ENCODE measurements around the gene ZDHHC12.
"Not testable (repeated sequence)": the region's sequence is repeated elsewhere in the genome, so short reads cannot be mapped to it uniquely, and the experiment has no call there.

Gene ZDHHC12

DNA sequence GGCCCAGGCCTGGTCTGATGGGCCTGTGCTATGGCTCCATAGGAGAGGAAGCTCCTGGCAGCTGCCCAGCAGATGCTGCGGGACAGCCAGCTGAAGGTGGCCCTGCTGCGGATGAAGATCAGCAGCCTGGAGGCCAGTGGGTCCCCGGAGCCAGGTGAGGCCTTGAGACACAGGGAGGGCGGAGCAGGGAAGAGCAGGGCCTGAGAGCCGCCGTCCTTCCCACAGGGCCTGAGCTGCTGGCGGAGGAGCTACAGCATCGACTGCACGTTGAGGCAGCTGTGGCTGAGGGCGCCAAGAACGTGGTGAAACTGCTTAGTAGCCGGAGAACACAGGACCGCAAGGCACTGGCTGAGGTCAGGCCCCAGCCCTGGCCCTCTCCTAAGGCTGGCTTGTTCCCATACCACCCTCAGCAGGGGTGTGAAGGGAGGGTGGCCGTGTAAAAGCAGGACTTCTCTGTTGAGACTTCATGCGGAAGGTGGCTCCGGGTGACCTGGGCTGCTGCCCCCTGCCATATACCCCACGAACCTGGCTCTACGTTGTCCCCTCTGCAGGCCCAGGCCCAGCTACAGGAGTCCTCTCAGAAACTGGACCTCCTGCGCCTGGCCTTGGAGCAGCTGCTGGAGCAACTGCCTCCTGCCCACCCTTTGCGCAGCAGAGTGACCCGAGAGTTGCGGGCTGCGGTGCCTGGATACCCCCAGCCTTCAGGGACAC lies 17.1 kb downstream of the ZDHHC12 start:
- no peak for DNase-seq

DNA sequence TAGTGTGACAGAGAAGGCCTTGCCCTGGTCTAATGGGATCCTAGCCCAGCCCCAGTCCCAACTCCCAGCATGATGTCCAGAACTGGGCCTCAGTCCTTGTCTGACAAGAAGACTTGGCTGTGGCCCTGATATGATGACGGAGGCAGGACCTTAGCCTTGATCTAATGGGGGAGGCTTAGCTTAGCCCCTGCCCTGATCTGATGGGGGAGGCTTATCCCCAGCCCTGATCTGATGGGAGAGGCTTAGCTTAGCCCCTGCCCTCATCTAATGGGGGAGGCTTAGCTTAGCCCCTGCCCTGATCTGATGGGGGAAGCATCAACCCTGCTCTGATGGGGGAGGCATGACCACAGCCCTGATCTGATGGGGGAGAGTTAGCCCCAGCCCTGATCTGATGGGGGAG lies 17.9 kb downstream of the ZDHHC12 start:
- no peak for DNase-seq

DNA sequence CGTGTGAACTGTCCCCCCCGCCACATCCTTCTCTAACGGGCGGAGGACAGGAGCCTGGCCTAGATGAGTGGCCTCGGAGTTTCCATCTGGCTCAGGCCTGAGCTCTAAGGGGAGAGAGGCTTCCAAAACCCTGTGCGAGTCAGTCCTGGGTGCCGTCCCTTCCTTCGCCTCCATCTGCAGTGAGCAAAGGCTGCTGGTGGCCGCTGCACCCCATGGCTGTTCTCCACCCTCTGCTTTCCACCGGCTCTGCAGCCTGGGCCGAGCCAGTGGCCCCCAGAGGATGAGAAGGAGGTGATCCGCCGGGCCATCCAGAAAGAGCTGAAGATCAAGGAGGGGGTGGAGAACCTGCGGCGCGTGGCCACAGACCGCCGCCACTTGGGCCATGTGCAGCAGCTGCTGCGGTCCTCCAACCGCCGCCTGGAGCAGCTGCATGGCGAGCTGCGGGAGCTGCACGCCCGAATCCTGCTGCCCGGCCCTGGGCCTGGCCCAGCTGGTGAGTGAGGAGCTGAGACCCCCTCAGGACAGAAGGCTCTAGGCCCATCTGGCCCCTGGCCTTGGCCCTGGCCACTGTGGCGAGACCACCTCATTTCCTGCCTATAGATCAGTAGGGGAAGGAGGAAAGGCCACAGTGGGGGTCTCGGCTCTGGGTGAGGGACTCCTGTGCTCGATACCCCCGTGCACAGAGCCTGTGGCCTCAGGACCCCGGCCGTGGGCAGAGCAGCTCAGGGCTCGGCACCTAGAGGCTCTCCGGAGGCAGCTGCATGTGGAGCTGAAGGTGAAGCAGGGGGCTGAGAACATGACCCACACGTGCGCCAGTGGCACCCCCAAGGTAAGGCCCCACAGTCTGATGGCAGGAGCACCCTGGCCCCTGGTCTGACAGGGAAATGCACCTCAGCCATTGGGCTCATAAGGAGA lies 18.6 kb downstream of the ZDHHC12 start:
- no peak for DNase-seq

DNA sequence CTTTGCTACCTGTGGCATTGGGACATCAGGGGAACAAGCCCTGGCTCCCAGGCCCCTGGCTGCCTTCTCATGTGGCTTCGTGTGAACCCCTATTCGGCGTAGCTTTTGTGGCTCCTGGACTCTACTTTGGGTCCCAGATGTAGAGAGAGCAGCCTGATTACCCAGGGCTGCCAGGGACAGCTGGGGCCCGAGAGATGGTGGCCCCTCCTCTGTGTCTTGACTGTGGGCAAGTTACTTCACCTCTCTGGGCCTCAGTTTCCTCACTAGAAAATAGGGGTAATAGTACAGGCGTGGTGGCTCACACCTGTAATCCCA lies 19.6 kb downstream of the ZDHHC12 start:
- DNase-seq: no peak

DNA sequence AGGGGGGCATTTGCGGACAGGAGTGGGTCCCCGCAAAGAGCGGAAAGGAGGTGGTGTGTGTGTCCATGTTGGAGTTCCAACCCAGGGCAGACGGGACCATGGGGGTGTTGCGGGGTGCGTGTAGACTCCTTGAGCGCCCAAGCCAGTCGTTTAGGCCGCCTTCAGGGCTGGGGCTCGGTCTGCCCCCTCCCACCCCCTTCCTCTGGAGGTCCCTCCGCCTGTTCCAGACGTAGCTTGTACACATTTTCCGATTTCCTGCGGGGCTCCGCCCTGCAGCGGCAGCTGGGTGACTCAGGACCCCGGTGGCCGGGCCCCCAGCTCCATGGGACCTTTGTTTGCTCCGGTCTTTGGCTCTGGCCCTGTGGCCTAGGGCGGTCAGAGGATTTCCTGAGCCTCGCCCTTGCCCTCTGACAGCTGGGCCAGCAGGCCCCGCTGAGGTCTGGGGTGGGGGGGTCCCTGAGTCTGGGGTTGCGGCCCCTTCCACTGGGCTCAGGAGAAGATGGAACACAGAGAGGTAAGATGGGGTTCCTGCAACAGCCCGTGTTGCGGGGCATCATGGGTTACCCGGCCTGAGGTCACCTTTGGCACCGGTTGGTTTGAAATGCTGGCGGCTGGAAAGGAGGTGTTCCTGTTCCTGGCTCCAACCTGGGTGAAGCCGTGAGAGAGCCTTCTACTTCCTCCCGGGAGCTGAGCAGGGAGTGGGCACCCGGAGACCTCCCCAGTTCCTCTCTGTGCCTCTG lies 20.1 kb downstream of the ZDHHC12 start:
- no peak for DNase-seq

DNA sequence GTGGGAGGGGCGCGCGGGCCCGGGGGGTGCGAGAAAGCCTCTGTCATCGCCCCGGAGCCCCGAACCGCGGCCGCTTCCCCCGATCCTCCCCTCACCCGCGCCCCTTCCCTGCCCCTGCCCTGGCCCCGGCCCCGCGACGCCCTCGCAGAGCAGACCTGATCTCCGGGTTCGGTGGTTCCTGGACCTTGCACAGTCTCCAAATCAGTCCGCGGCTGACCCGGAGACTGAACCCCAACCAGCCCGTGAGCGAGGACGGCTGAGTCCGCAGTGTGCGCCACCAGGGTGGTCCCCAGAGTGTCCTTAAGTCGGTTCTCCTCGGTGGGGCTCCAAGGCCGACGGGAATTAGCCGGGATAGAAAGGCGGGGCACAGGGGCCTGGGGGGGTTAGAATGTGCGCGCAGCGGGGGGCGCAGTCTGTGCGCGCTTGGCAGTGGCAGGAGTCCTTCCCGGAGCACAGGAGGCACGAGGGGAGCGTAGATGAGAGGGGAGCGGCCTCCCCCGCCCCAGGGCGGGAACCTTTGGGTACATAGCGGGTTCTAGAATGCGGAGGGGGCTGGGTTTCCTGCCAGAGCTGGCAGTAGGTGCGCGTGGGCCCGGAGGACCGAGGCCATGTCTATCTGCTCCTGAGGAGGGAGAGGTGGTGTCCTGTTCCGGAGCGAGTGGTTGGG lies 20.8 kb downstream of the ZDHHC12 start:
- DNase-seq: no peak

DNA sequence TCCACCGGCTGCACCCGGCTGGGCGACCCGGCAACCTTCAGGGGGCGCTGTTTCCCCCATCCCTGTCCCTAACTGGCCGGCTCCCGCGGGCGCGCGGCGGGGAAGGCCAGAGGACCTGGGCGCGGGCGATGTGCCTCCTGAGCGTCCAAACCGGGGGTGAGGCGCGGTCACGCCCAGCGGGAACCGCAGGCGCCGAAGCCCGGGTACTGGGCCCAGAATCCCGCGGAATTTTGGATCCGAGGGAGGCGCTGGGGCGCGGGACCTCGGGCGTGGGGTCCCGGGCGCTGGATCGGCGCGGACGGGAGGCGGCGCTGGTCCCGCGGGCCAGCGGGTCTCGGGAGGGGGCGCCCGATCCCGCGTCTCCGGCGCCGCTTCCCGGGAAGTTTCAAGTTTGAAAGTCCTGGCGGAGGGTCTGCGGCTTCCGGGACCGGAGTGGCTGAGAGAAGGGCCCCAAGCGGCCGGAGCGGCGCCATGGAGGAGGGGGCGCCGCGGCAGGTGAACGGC lies 21.4 kb downstream of the ZDHHC12 start, which contains the start of gene PKN3:
Gene PKN3 (plus strand): TSS at position 59 of the 504 bp plus-strand sequence. CDS start 413 bp downstream, at position 472.
- DNase-seq: peak; percentile 94

DNA sequence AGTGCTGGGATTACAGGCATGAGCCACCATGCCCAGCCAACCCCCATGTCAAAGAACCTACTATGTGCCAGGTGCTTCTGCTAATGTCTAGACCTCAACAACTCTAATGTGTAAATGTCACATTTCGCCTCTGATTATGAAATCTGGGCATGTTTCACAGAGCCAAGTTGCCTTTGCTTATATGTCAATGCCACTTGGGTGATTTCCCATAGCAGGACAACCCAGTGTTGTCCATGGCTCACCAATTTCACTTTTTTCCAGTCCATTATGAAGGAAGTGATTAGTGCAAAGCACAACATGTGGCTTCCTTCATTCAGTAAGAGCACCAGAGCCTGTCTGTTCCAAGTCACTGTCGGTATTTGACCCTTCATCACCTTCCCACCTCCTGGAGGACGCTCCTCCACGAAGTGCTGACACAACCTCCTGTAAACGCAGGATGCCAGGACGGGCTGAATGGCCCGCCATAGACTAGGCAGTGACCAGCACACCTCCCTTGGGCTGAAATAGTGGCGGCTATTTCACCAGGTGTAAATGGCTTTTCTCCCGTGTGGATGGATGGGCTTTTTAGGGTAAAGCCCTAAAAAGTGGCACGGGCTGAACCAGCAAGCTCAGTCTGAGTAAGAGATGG lies 22.6 kb downstream of the ZDHHC12 start:
- no peak for DNase-seq

DNA sequence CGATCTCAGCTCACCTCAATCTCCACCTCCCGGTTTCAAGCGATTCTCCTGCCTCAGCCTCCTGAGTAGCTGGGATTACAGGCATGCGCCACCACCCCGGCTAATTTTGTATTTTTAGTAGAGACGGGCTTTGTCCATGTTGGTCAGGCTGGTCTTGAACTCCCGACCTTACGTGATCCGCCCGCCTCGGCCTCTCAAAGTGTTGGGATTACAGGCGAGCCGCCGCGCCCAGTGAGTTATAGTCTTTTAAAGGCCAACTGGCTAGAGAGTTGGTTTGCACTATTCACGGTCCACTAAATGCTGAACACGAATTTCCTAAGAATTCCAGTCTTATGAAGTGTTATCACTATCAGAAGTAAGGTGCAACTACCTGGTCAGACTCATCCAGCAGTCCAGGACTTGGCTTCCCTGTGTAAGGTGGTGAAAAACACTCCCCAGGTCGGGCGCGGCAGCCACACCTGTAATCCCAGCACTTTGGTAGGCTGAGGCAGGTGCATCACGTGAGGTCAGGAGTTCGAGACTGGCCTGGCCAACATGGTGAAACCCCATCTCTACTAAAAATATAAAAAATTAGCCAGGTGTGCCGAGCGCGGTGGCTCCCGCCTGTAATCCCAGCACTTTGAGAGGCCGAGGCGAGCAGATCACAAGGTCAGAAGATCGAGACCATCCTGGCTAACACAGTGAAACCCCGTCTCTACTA lies 24.7 kb downstream of the ZDHHC12 start:
- DNase-seq: not testable (repeated sequence)

DNA sequence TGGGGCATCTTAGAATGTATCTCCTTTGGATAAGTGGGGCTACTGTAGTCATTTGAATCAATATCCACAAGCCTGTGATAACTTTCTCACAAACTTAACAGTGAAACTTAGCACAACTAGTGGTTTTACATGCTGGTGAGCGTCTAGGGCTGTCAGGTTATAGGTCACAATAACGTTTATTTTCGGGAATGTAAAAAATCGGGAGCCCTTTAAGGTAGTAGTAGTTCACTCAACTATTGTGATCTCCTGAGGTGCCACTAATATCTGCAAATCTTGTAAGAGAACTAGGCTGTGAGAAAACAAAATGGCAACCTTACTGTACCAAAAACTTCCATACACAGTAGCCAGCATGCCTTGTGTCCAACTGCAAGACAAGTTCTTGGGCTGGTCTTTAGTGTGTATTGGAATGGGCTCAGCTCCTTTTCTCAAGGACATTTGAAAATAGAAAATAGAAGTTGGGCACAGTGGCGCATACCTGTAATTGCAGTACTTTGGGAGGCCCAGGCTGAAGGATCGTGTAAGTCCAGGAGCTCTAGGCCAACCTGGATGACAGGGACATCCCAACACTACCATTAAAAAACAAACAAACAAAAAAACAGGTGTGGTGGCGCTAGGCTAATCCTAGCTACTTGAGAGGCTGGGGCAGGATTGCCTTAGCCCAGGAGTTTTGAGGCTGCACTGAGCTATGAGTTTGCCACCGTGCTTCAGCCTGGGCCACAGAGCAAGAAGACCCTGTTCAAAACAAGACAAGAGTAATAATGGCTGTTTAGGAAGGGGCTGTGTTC lies 26.8 kb downstream of the ZDHHC12 start:
- DNase-seq: no peak

DNA sequence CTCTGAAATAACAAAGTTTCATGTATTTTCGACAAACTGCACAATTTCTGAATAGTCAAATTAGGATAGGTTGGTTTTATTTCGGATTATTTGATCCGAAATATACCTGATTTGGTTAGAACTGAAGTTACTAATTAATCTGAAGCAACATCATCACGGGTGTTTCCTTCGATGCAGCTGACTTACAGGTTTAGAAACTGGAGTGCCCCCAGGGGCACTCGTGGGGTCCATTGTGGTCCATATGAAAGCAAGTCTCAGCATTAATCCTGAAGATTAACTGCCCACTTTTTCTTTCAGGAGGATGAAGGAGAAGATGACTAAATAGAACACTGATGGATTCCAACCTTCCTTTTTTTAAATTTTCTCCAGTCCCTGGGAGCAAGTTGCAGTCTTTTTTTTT lies 29.6 kb downstream of the ZDHHC12 start:
- no peak for DNase-seq

DNA sequence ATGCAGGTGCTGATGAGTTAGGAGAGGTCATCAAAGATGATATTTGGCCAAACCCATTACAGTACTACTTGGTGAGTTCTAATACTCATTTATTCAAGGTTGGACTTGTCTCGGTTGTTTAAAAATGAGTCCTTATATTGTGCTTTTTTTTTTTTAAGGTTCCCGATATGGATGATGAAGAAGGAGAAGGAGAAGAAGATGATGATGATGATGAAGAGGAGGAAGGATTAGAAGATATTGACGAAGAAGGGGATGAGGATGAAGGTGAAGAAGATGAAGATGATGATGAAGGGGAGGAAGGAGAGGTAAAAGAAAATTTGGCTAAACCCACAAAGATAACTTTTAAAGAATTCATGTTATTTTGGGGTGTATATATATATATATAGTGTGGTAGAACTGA lies 30.2 kb downstream of the ZDHHC12 start:
- not testable (repeated sequence) for DNase-seq

DNA sequence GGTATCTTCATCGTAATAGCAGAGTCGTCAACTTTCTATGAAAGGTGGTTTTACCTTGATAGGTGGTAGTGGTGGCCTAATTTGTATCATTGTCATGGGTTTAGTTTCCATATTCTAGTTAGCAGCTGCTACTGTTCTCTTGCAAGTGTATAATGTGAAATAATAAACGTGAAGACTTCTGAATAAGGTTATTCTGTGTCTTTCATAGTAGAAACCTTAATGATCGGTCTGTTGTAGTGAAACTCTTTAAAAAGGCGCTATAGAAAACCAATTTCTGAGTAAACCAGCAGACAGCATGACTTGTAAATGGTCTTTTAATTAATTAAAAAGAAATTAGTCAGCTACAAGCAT lies 33.3 kb downstream of the ZDHHC12 start:
- no peak for DNase-seq

DNA sequence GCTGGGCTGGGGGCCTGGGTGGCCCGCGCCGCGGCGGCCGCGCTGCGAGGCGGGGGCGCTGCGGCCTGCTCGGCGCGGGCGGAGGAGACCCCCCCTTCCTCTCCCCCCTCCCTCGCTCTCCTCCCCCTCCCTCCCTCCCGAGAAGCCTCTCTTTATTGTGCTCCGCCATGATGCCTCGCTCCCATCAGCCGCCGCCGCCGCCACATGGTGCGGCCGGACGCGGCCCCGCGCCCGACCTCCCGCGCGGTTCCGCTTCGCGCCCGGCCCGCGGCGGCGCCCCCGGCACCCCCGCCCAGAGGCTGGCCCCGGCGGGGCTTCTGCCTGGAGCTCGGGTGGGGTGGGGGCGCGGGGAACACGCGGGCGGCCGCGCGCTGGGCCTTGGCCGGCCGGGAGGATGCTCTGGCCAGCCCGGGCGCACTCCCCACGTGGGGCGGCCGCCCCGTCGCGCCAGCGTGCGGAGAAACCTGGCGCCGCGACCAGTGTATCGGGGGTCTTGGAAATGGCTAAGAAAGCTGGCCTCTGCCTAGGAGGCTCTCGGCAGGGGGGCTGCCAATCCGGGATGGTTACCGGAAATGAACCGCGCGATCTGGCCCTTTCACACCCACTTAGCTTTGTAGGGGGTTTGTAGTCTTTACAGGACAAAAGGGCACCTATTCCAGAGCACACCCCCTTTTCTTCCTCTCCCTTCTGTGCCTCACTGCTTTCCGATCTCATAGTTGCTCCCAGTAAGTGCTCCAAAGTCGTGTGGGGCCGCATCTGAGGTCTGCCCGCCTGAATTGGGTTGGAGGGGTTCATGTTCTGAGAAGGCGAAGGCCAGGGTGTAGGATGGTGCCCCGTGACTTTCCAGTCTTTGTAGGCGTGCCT lies 33.9 kb downstream of the ZDHHC12 start:
- peak; percentile 84 for DNase-seq

DNA sequence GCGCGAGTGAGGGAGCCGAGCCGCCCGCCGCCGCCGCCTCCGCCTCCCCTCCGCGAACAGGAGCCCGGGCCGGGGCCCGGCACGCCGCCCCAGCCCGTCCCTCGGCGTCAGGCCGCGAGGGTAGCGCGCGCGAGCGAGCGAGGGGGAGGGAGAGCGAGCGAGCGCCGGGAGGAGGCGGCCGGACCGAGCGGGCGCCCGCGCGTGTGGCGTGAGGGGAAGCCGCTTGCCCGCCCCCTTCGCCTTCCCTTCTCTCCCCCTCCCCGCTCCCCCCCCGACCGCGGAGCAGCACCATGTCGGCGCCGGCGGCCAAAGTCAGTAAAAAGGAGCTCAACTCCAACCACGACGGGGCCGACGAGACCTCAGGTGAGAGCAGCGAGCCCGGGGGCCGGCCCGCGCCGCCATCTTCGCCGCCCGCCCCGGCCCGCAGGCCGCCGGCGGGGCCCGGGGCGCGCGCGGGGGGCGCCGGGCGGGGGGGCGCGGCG lies 34.6 kb downstream of the ZDHHC12 start:
- DNase-seq: peak; percentile 86

DNA sequence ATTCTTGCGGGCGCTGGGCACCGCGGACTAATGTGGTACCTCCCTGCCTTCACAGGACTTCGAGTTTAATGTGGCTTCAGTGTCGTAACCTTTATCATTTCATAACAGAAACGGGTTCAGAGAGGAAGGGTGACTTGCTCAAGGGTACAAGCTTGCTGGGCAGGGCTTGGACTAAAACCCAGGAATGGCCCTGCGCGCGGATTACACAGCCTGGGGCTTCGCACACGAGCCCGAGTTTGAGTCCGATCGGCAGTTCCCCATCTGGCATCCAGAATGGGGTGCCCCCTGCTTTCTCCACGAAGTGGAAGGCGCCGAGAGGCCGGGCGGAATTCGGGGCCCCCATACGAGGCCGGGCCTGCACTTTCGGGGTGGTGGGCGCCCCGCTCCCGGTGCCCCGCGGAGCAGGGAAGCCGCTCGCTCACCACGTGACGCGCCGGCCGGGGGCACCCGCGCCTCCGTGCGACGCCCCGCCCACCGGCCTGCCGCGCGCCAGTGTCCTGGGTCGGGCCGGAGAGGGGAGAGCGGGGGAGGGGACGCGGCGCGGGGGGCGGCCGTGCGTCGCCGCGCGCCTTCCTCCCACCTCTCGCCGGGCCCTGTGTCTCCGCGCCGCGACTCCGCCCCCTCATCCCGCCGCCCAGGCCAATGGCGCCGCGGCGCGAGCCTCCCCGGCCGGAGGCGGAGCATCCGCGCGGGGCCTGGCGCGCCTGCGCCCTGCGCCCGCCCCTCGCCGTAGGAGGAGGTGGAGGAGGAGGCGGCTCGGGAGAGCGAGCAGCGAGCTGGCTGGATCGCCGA lies 35.2 kb downstream of the ZDHHC12 start, which contains the start of gene SET:
Gene SET (plus strand): TSS at position 722 of the 792 bp plus-strand sequence. CDS start 361 bp downstream, outside the sequence.
- DNase-seq: peak; percentile 97

DNA sequence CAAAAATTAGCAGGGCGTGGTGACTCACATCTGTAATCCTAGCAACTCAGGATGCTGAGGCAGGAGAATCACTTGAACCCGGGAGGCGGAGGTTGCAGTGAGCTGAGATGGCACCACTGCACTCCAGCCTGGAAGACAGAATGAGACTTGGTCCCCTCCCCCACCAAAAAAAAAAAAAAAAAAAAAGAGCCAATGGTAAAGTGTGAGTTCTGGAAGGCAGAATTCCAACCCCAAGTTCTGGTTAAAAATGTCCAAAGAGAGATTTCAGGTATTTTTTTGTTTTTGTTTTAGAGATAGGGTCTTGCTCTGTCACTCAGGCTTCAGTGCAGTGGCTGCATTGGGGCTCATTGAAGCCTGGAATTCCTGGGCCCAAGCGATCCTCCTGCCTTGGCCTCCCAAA lies 36.5 kb downstream of the ZDHHC12 start:
- DNase-seq: no peak

DNA sequence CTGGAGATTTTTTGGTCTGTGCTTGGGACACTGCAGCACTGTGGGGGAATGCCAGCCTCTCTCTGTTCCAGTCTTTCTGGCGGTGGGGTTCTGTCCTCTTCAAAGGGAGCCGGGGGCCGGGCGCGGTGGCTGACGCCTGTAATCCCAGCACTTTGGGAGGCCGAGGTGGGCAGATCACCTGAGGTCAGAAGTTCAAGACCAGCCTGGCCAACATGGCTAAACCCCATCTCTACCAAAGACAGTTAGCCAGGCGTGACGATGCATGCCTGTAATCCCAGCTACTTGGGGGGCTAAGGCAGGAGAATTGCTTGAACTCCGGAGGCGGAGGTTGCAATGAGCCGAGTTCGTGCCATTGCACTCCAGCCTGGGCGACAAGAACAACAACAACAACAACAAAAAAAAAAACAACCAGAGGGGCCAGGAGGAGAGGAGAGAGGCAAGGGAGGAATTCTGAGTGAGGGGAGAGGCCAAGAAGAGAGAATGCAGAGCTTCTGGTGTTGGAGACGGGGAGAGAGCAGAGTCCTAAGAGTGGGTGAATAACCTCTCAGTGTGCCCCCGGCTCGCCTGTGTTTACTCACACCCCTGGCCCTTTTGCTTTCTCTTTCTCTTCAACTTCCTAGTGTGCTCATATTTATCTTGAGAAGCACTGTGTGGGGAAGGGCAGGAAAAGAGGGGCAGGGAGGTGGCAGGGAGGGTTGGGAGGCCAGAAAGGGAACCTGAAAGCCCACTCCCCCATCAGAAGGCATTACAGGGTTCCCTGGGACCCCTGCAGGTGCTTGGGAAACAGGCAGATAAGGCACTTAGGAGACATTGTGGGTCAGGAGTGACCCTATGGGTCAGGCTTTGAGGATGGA lies 38.1 kb downstream of the ZDHHC12 start:
- peak; percentile 79 for DNase-seq

All from activated effector memory CD4-positive, alpha-beta T cell treated with anti-CD3 and anti-CD28 coated beads, Interleukin-2, amount 50 U/mL, for 16 hours (primary cell).